AG09319 (cell line): ENCODE data around the gene C17orf78.

Source experiments
- DNase-seq: peaks from one replicate; pipeline ENCODE4 v3.0.0-alpha.2; 2010; ENCODE audit warnings: low read depth; ENCODE audit errors: extremely low read depth
- CTCF ChIP-seq: IDR thresholded peaks from 2 replicates; pipeline ENCODE4 v1.5.1; 2011; ENCODE audit warnings: low read depth, mild to moderate bottlenecking, inconsistent platforms, low read length, moderate library complexity

Gene C17orf78

GRCh38 chr17:37373530-37374159 lies 2.1 kb upstream of the C17orf78 start:
- no peak; the same call in none of the 2 replicates for TF ChIP-seq CTCF
- DNase-seq, result peak; percentile 58

- DNase-seq, result no peak
- TF ChIP-seq CTCF, result no peak
Measured at GRCh38 chr17:37382056-37382455, 6.3 kb downstream of the C17orf78 start.

- no peak for DNase-seq
Measured at GRCh38 chr17:37384560-37385149, 8.9 kb downstream of the C17orf78 start.

GRCh38 chr17:37385474-37385990 lies 9.7 kb downstream of the C17orf78 start:
- no peak for TF ChIP-seq CTCF
- DNase-seq, result no peak

More at GRCh38 chr17:37384560-37385149, 8.9 kb downstream of the C17orf78 start:
- TF ChIP-seq CTCF, result no peak

- no peak for DNase-seq
- no peak for TF ChIP-seq CTCF
Measured at GRCh38 chr17:37386462-37386861, 10.7 kb downstream of the C17orf78 start.

- TF ChIP-seq CTCF, result no peak
Measured at GRCh38 chr17:37388266-37388665, 12.5 kb downstream of the C17orf78 start.

GRCh38 chr17:37389160-37389559 lies 13.4 kb downstream of the C17orf78 start:
- TF ChIP-seq CTCF, result no peak
- DNase-seq, result no peak

More at GRCh38 chr17:37388266-37388665, 12.5 kb downstream of the C17orf78 start:
- DNase-seq, result no peak
